Memory B cell (primary cell): Measurements from ENCODE around the gene GPX4.

ENCODE experiments used
- ATAC-seq: fragments of 150-1000 bp; cut with Tn5 transposase; 2 replicates; pipeline ENCODE4 v1.10.0; 2021; ENCODE audit warnings: low read depth, mild to moderate bottlenecking, moderate library complexity
- DNase-seq, 2 donors: peaks; one replicate each; pipeline ENCODE4 v3.0.0; 2022; ENCODE audit warnings: low spot score in 2 of 2
- H3K27ac Mint-ChIP-seq: one replicate; pipeline ENCODE4 v1.8.0; 2022; ENCODE audit warnings: mild to moderate bottlenecking, moderate library complexity, mixed read lengths
- H3K27me3 Mint-ChIP-seq: one replicate; pipeline ENCODE4 v1.8.0; 2022; ENCODE audit warnings: mixed read lengths
- H3K36me3 Mint-ChIP-seq: one replicate; pipeline ENCODE4 v1.8.0; 2022; ENCODE audit warnings: mild to moderate bottlenecking, mixed read lengths
- H3K4me1 Mint-ChIP-seq: one replicate; pipeline ENCODE4 v1.8.0; 2022; ENCODE audit warnings: mixed read lengths
- H3K4me3 Mint-ChIP-seq: one replicate; pipeline ENCODE4 v1.8.0; 2022; ENCODE audit warnings: mild to moderate bottlenecking, moderate library complexity, mixed read lengths
- H3K9me3 Mint-ChIP-seq: one replicate; pipeline ENCODE4 v1.8.0; 2022; ENCODE audit warnings: mixed read lengths

Gene GPX4

GRCh38 chr19:1154731-1155351, 51.0 kb downstream of the GPX4 start:
- no peak overlapping the region for H3K27ac Mint-ChIP-seq
- no peaks in the 10 kb centered on the region for H3K9me3 Mint-ChIP-seq
- DNase-seq (no peak), ATAC-seq (no peak)
- H3K36me3 Mint-ChIP-seq, result peaks cover 2% of the 10 kb centered on the region
- no peak overlapping the region for H3K4me3 Mint-ChIP-seq
- H3K4me1 Mint-ChIP-seq, result no peaks in the 10 kb centered on the region
- no peaks in the 10 kb centered on the region for H3K27me3 Mint-ChIP-seq

- Mint-ChIP-seq H3K9me3 (no peaks in the 10 kb centered on the region), H3K27ac (no peak overlapping the region), H3K4me3 (no peak overlapping the region), H3K27me3 (no peaks in the 10 kb centered on the region), H3K36me3 (peaks cover 2% of the 10 kb centered on the region), H3K4me1 (peaks cover under 1% of the 10 kb centered on the region)
- no peak for ATAC-seq
- no peak for DNase-seq
Observed at GRCh38 chr19:1155352-1156304, 51.8 kb downstream of the GPX4 start.
